HepG2 (cell line): Measurements from ENCODE around the gene LSM2. TPM values are rescaled to one million over a fixed set of nuclear protein-coding genes. Genes with fewer than 3 reads are reported as not detected.

ENCODE experiments used
- ARNT2 ChIP-seq: sonication (generic); formaldehyde crosslinking; IDR thresholded peaks from 2 replicates; pipeline ENCODE4 v1.8.0; 2022; ENCODE audit warnings: mild to moderate bottlenecking, low read depth, missing genetic modification reagents, moderate library complexity
- CCAR2 ChIP-seq: fragments of 200-400 bp; formaldehyde crosslinking; optimal IDR thresholded peaks from 2 replicates; pipeline ENCODE3; 2018; ENCODE audit warnings: low read depth, mild to moderate bottlenecking, low read length, moderate library complexity
- CENPBD1 ChIP-seq: sonication (generic); formaldehyde crosslinking; IDR thresholded peaks from 2 replicates; pipeline ENCODE4 v1.8.0; 2022; ENCODE audit warnings: missing genetic modification reagents, low read depth, mild to moderate bottlenecking, borderline replicate concordance
- GMEB1 ChIP-seq: sonication (generic); formaldehyde crosslinking; IDR thresholded peaks from 2 replicates; pipeline ENCODE4 v1.5.1; 2020; ENCODE audit warnings: missing genetic modification reagents, mild to moderate bottlenecking, borderline replicate concordance
- LCORL ChIP-seq, 2 experiments: fragments of 450-650 bp in 1 of 2; sonication (generic) in 1 of 2; formaldehyde crosslinking in 1 of 2; IDR thresholded peaks; 2 replicates each; pipeline versions ENCODE4 v1.5.0 to v1.6.1; 2017 to 2020; ENCODE audit warnings: antibody characterized with exemption in 1 of 2, missing genetic modification reagents in 1 of 2
- MAZ ChIP-seq, 2 experiments: sonication (generic) in 1 of 2; formaldehyde crosslinking in 1 of 2; IDR thresholded peaks; 2 replicates each; pipeline versions ENCODE4 v1.5.0 to v1.6.1; 2012 to 2020; ENCODE audit warnings: low read depth in 2 of 2, mild to moderate bottlenecking in 2 of 2, borderline replicate concordance in 1 of 2, improper control_type of control experiment in 1 of 2, low read length in 1 of 2, missing genetic modification reagents in 1 of 2, moderate library complexity in 1 of 2
- MED1 ChIP-seq: sonication (generic); formaldehyde crosslinking; IDR thresholded peaks from 2 replicates; pipeline ENCODE4 v1.4.0; 2020; ENCODE audit warnings: missing genetic modification reagents
- RCOR2 ChIP-seq: IDR thresholded peaks from 2 replicates; pipeline ENCODE4 v1.6.1; 2016; ENCODE audit warnings: missing biosample characterization, missing genetic modification reagents
- SRY ChIP-seq: sonication (generic); formaldehyde crosslinking; IDR thresholded peaks from 2 replicates; pipeline ENCODE4 v1.8.0; 2022; ENCODE audit warnings: mild to moderate bottlenecking, missing genetic modification reagents
- SUZ12 ChIP-seq: fragments of 150-350 bp; IDR thresholded peaks from 2 replicates; pipeline ENCODE4 v1.6.1; 2014; ENCODE audit warnings: low read depth, low read length
- TOPORS ChIP-seq: sonication (generic); formaldehyde crosslinking; IDR thresholded peaks from 2 replicates; pipeline ENCODE4 v1.8.0; 2023; ENCODE audit warnings: mild to moderate bottlenecking, missing genetic modification reagents
- ZNF232 ChIP-seq: sonication (generic); formaldehyde crosslinking; IDR thresholded peaks from 2 replicates; pipeline ENCODE4 v1.4.0; 2020; ENCODE audit warnings: missing genetic modification reagents, borderline replicate concordance
- ZNF280B ChIP-seq: sonication (generic); formaldehyde crosslinking; IDR thresholded peaks from 2 replicates; pipeline ENCODE4 v1.5.0; 2020; ENCODE audit warnings: missing genetic modification reagents, mild to moderate bottlenecking, borderline replicate concordance
- ZNF329 ChIP-seq: sonication (generic); formaldehyde crosslinking; IDR thresholded peaks from 2 replicates; pipeline ENCODE4 v1.9.0; 2021; ENCODE audit warnings: low read depth, mild to moderate bottlenecking, missing genetic modification reagents
- ZNF331 ChIP-seq: sonication (generic); formaldehyde crosslinking; IDR thresholded peaks from 2 replicates; pipeline ENCODE4 v1.4.0; 2020; ENCODE audit warnings: missing genetic modification reagents
- ZNF576 ChIP-seq: sonication (generic); formaldehyde crosslinking; IDR thresholded peaks from 2 replicates; pipeline ENCODE4 v1.4.0; 2020; ENCODE audit warnings: mild to moderate bottlenecking, missing genetic modification reagents
- ZNF703 ChIP-seq: sonication (generic); formaldehyde crosslinking; IDR thresholded peaks from 2 replicates; pipeline ENCODE4 v1.5.1; 2020; ENCODE audit warnings: missing genetic modification reagents, mild to moderate bottlenecking, moderate library complexity, borderline replicate concordance
- ZNF776 ChIP-seq: sonication (generic); formaldehyde crosslinking; IDR thresholded peaks from 2 replicates; pipeline ENCODE4 v1.4.0; 2020; ENCODE audit warnings: mild to moderate bottlenecking, missing genetic modification reagents
- ZNF788 ChIP-seq: sonication (generic); formaldehyde crosslinking; IDR thresholded peaks from 2 replicates; pipeline ENCODE4 v1.5.0; 2020; ENCODE audit warnings: mild to moderate bottlenecking, missing genetic modification reagents, borderline replicate concordance
- ZSCAN5A ChIP-seq: sonication (generic); formaldehyde crosslinking; IDR thresholded peaks from 2 replicates; pipeline ENCODE4 v1.8.0; 2022; ENCODE audit warnings: mild to moderate bottlenecking, missing genetic modification reagents, borderline replicate concordance
- ZUFSP ChIP-seq: sonication (generic); formaldehyde crosslinking; IDR thresholded peaks from 2 replicates; pipeline ENCODE4 v1.9.0; 2021; ENCODE audit warnings: missing genetic modification reagents, mild to moderate bottlenecking, borderline replicate concordance
- polyA plus RNA-seq, 8 experiments: library from polyadenylated mRNA; depleted of rRNA in 3 of 8; stranded (reverse) in 7 of 8; unstranded in 1 of 8; fragments of >200 nt; fragmentation: Illumina TruSeq in 4 of 8; extraction: Trizol in 4 of 8; gene quantifications; 2 replicates each; pipeline versions ENCODE4 v1.2.1 to v1.2.3, GENCODE V29; 2011 to 2016; ENCODE audit warnings: low read depth in 4 of 8, missing spikeins in 1 of 8, mixed read lengths in 1 of 8; ENCODE audit not compliant: insufficient read depth in 1 of 8
- total RNA-seq, 5 experiments: library from RNA; depleted of rRNA; stranded (reverse); fragments of >200 nt; fragmentation: Illumina TruSeq; extraction: Trizol; gene quantifications; 2 replicates each; pipeline ENCODE4 v1.2.3, GENCODE V29; 2016; ENCODE audit warnings: low read depth in 1 of 5

Gene LSM2
- total and polyA plus RNA-seq, 2 of the 13 experiments (the other 11 are each of a cell fraction or from before 2014, with no cell fraction given): 69.4 to 90.5 TPM

- TF ChIP-seq ZSCAN5A (no peak), ZNF232 (no peak), ZNF703 (CRISPR knock-in tag) (no peak), ZNF788 (CRISPR knock-in tag) (no peak), RCOR2 (CRISPR knock-in tag) (no peak), GMEB1 (CRISPR knock-in tag) (no peak), MED1 (CRISPR knock-in tag) (peak; percentile 57; the same call in 1 of the 2 replicates), SUZ12 (no peak), SRY (CRISPR knock-in tag) (no peak), ARNT2 (CRISPR knock-in tag) (no peak), ZNF331 (peak; percentile 63; the same call in 1 of the 2 replicates), CENPBD1 (no peak), TOPORS (CRISPR knock-in tag) (no peak), ZNF280B (peak; percentile 84; the same call in 1 of the 2 replicates), ZNF576 (CRISPR knock-in tag) (no peak), ZNF329 (no peak), LCORL (IDR thresholded peaks at IDR 0.05) (no peak), LCORL (CRISPR knock-in tag; IDR thresholded peaks at IDR 0.05) (peak; percentile 81), CCAR2 (no peak), ZUFSP (CRISPR knock-in tag) (no peak), MAZ (IDR thresholded peaks at IDR 0.05; ENCODE audit: borderline replicate concordance, low read depth, low read length) (no peak), MAZ (CRISPR knock-in tag; IDR thresholded peaks at IDR 0.05; ENCODE audit: low read depth) (peak; percentile 89), ZNF776 (CRISPR knock-in tag) (no peak)
These were observed 36.9 kb downstream of the LSM2 start (continued) for GRCh38 chr6:31769684-31770371.
